ENCODE data around the gene PRRT4.

The PRRT4 gene

GRCh38 chr7:128341733-128342132 lies 19.8 kb downstream of the PRRT4 start:
- DNase-seq: no peak

GRCh38 chr7:128335730-128336129 lies 25.8 kb downstream of the PRRT4 start:
- no peak for DNase-seq

GRCh38 chr7:128324368-128324680 lies 37.2 kb downstream of the PRRT4 start:
- no peak for DNase-seq

GRCh38 chr7:128323459-128324367 lies 37.8 kb downstream of the PRRT4 start:
- no peak for DNase-seq

- DNase-seq: no peak
These were observed 38.5 kb downstream of the PRRT4 start for GRCh38 chr7:128323040-128323439.

GRCh38 chr7:128322040-128322643 lies 39.3 kb downstream of the PRRT4 start:
- DNase-seq: no peak

- DNase-seq: no peak
These were observed 40.5 kb downstream of the PRRT4 start for GRCh38 chr7:128321044-128321422.

- no peak for DNase-seq
These were observed 42.8 kb downstream of the PRRT4 start for GRCh38 chr7:128318691-128319090.

GRCh38 chr7:128311013-128311412 lies 50.5 kb downstream of the PRRT4 start:
- DNase-seq: no peak

- DNase-seq: no peak
These were observed 51.0 kb downstream of the PRRT4 start for GRCh38 chr7:128310499-128310898.

- no peak for DNase-seq
These were observed 51.5 kb downstream of the PRRT4 start for GRCh38 chr7:128309976-128310375.

GRCh38 chr7:128309124-128309523 lies 52.4 kb downstream of the PRRT4 start:
- DNase-seq: no peak

- no peak for DNase-seq
These were observed 54.4 kb downstream of the PRRT4 start for GRCh38 chr7:128307061-128307460.

GRCh38 chr7:128304212-128304611 lies 57.3 kb downstream of the PRRT4 start:
- DNase-seq: no peak

- no peak for DNase-seq
These were observed 57.8 kb downstream of the PRRT4 start for GRCh38 chr7:128303643-128304042.

GRCh38 chr7:128303133-128303532 lies 58.4 kb downstream of the PRRT4 start:
- DNase-seq: no peak

GRCh38 chr7:128302139-128302538 lies 59.4 kb downstream of the PRRT4 start:
- no peak for DNase-seq

Measured in NCI-H1436 (cell line).